ENCODE measurements around the gene SREBF1. TPM values are rescaled to one million over a fixed set of nuclear protein-coding genes. Genes with fewer than 3 reads are reported as not detected.

The SREBF1 gene
- total and polyA plus RNA-seq, 2 of the 4 experiments (the other 2 are of a cell fraction): 3.4 to 20.4 TPM

DNA sequence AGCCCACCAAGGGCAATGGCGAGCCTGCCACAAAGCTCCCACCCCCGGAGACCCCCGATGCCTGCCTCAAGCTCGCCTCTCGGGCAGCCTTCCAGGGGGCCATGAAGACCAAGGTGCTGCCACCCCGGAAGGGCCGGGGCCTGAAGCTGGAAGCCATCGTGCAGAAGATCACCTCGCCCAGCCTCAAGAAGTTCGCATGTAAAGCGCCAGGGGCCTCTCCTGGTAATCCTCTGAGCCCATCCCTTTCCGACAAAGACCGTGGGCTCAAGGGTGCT is 40.1 kb downstream of the SREBF1 start:
- Histone ChIP-seq H4K5ac (ENCODE audit: low read depth, low read length) (no peak overlapping the region), H3K23ac (ENCODE audit: low read depth, low read length) (no peak overlapping the region), H3K9ac (ENCODE audit: low read depth, low read length) (no peak overlapping the region), H3K79me1 (ENCODE audit: low read depth in 1 of 2, low read length in 2 of 2) (peaks cover 23 to 89% of the 10 kb centered on the region in 2 experiments), H3K4ac (ENCODE audit: low read depth, low read length) (no peak overlapping the region), H3K9me1 (ENCODE audit: insufficient read depth, low read length) (peaks cover 6% of the 10 kb centered on the region; the same call in 1 of the 2 replicates), H2BK15ac (ENCODE audit: low read depth, low read length) (no peak overlapping the region), H4K91ac (ENCODE audit: insufficient read depth, low read depth, low read length) (no peak overlapping the region), H3K9me3 (ENCODE audit: control insufficient read depth, insufficient read depth, low read length) (no peaks in the 10 kb centered on the region), H4K8ac (ENCODE audit: low read depth in 2 of 2, low read length in 2 of 2) (no peak overlapping the region), H2BK20ac (ENCODE audit: low read depth, low read length) (no peak overlapping the region), H4K20me1 (ENCODE audit: insufficient read depth, low read length) (peaks cover 73% of the 10 kb centered on the region), H3K4me2 (ENCODE audit: low read depth, low read length) (no peak overlapping the region), H2AK5ac (ENCODE audit: low read depth, low read length) (no peak overlapping the region), H3K27ac (ENCODE audit: insufficient read depth, low read length) (no peak overlapping the region), H3K4me1 (ENCODE audit: control insufficient read depth, insufficient read depth, low read length) (peaks cover 10% of the 10 kb centered on the region; the same call in 1 of the 2 replicates), H3K4me3 (ENCODE audit: insufficient read depth, low read depth, low read length) (no peak overlapping the region), H2BK5ac (ENCODE audit: low read depth, low read length, poor library complexity, severe bottlenecking) (no peak overlapping the region), H3K18ac (ENCODE audit: low read depth, low read length) (no peak overlapping the region), H3K56ac (ENCODE audit: extremely low read depth, insufficient read depth, low read length) (no peak overlapping the region), H3K36me3 (ENCODE audit: control insufficient read depth, insufficient read depth, low read length) (peaks cover 63% of the 10 kb centered on the region), H3K14ac (replicated peaks; ENCODE audit: low read depth, low read length) (no peak overlapping the region), H3K27me3 (ENCODE audit: control insufficient read depth, insufficient read depth, low read length) (no peaks in the 10 kb centered on the region), H2AFZ (replicated peaks; ENCODE audit: low read length, poor library complexity) (no peak overlapping the region), H2BK120ac (ENCODE audit: low read depth, low read length) (no peak overlapping the region), H2AK9ac (replicated peaks; ENCODE audit: low read depth, low read length, poor library complexity) (no peak overlapping the region)
- ChIA-PET POLR2A (ENCODE audit: unreplicated experiment) (no interaction called here), CTCF (no interaction called here)
- ATAC-seq (ENCODE audit: low read depth) (no peak), DNase-seq (no peak)
- in situ Hi-C loops (cut with MboI; ENCODE audit: low sequenced_read_pairs): no loop called here
- TF ChIP-seq, protein P1, sequence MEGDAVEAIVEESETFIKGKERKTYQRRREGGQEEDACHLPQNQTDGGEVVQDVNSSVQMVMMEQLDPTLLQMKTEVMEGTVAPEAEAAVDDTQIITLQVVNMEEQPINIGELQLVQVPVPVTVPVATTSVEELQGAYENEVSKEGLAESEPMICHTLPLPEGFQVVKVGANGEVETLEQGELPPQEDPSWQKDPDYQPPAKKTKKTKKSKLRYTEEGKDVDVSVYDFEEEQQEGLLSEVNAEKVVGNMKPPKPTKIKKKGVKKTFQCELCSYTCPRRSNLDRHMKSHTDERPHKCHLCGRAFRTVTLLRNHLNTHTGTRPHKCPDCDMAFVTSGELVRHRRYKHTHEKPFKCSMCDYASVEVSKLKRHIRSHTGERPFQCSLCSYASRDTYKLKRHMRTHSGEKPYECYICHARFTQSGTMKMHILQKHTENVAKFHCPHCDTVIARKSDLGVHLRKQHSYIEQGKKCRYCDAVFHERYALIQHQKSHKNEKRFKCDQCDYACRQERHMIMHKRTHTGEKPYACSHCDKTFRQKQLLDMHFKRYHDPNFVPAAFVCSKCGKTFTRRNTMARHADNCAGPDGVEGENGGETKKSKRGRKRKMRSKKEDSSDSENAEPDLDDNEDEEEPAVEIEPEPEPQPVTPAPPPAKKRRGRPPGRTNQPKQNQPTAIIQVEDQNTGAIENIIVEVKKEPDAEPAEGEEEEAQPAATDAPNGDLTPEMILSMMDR (conservative IDR thresholded peaks at IDR 0.05; ENCODE audit: low read depth, low read length): no peak
- TF ChIP-seq CHD1 (IDR thresholded peaks at IDR 0.05; ENCODE audit: low read depth, low read length) (no peak), FOS (IDR thresholded peaks at IDR 0.05; ENCODE audit: low read depth, low read length) (no peak), RCOR1 (IDR thresholded peaks at IDR 0.05; ENCODE audit: insufficient replicate concordance, low read length) (no peak), CEBPB (IDR thresholded peaks at IDR 0.05; ENCODE audit: low read depth, low read length) (no peak), SMC3 (IDR thresholded peaks at IDR 0.05; ENCODE audit: low read depth, low read length) (no peak), POLR2A (IDR thresholded peaks at IDR 0.05; ENCODE audit: low read depth, low read length) (no peak), USF2 (IDR thresholded peaks at IDR 0.05; ENCODE audit: low read depth, low read length) (no peak), MAFK (IDR thresholded peaks at IDR 0.05; ENCODE audit: low read depth, low read length) (no peak), MAZ (IDR thresholded peaks at IDR 0.05; ENCODE audit: borderline replicate concordance, low read depth, low read length) (no peak), NFE2L2 (IDR thresholded peaks at IDR 0.05; ENCODE audit: low read depth, low read length) (no peak), RFX5 (IDR thresholded peaks at IDR 0.05; ENCODE audit: low read depth, low read length) (no peak), BHLHE40 (IDR thresholded peaks at IDR 0.05; ENCODE audit: low read depth, low read length) (no peak), MXI1 (IDR thresholded peaks at IDR 0.05; ENCODE audit: borderline replicate concordance, low read depth, low read length) (no peak), RAD21 (IDR thresholded peaks at IDR 0.05; ENCODE audit: low read length) (no peak)
- TF ChIP-seq, protein P2, sequence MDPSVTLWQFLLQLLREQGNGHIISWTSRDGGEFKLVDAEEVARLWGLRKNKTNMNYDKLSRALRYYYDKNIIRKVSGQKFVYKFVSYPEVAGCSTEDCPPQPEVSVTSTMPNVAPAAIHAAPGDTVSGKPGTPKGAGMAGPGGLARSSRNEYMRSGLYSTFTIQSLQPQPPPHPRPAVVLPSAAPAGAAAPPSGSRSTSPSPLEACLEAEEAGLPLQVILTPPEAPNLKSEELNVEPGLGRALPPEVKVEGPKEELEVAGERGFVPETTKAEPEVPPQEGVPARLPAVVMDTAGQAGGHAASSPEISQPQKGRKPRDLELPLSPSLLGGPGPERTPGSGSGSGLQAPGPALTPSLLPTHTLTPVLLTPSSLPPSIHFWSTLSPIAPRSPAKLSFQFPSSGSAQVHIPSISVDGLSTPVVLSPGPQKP (IDR thresholded peaks at IDR 0.05; ENCODE audit: borderline replicate concordance, low read depth, low read length): no peak
- no TSS peak for BruUV-seq (replicated peaks)
- intact Hi-C loops (cut with micrococcal nuclease): no loop called here
- dilution Hi-C loops (cut with HindIII; ENCODE audit: low sequenced_read_pairs, unreplicated experiment): no loop called here
- 96% methylated on average over 10 of the region's 13 CpGs; no CpG with 5 or more reads in 1 of the 2 experiments for WGBS, 2 experiments (ENCODE audit: extremely low coverage in 2 of 2, insufficient read length in 1 of 2)

Measured in IMR-90 (cell line).